SU-DHL-6 (cell line): Measurements from ENCODE around the gene TAF5L.

Source experiments
- H2AFZ ChIP-seq: fragments of 200-600 bp; sonication (generic); 2 replicates; pipeline ENCODE4 v1.6.1; 2014; ENCODE audit warnings: low read depth, mild to moderate bottlenecking, moderate library complexity, mixed read lengths, antibody characterized with exemption, low read length; ENCODE audit not compliant: severe bottlenecking
- H3F3A ChIP-seq: fragments of 200-600 bp; shearing (Covaris generic); 2 replicates; pipeline ENCODE4 v1.6.0; 2016; ENCODE audit warnings: antibody characterized with exemption, mild to moderate bottlenecking; ENCODE audit not compliant: insufficient read depth
- H3K27ac ChIP-seq: fragments of 200-600 bp; sonication (generic); 2 replicates; pipeline ENCODE4 v1.5.1; 2016; ENCODE audit warnings: low read depth, mild to moderate bottlenecking, low read length, moderate library complexity, mixed read lengths
- H3K27me3 ChIP-seq: fragments of 200-600 bp; sonication (generic), shearing (Covaris generic); 2 replicates; pipeline ENCODE4 v1.6.0; 2014; ENCODE audit warnings: mild to moderate bottlenecking, low read length
- H3K36me3 ChIP-seq: fragments of 200-600 bp; sonication (generic); 2 replicates; pipeline ENCODE4 v1.6.1; 2014; ENCODE audit warnings: mild to moderate bottlenecking, low read length, mixed read lengths
- H3K4me2 ChIP-seq: fragments of 300-600, 200-600 bp; shearing (Covaris generic), sonication (generic); 2 replicates; pipeline ENCODE4 v1.6.0; 2014; ENCODE audit warnings: low read length, low read depth, mild to moderate bottlenecking; ENCODE audit not compliant: poor library complexity, severe bottlenecking
- H3K4me3 ChIP-seq: fragments of 200-600 bp; sonication (generic); 2 replicates; pipeline ENCODE4 v1.5.1; 2014; ENCODE audit warnings: antibody characterized with exemption, low read length, mild to moderate bottlenecking, mixed read lengths; ENCODE audit not compliant: insufficient read depth, poor library complexity, severe bottlenecking
- H3K79me2 ChIP-seq: fragments of 200-600 bp; sonication (generic); 2 replicates; pipeline ENCODE4 v1.6.1; 2014; ENCODE audit warnings: mild to moderate bottlenecking, low read length, moderate library complexity; ENCODE audit not compliant: insufficient read depth
- H3K9ac ChIP-seq: fragments of 200-600 bp; sonication (generic); 2 replicates; pipeline ENCODE4 v1.7.0; 2014; ENCODE audit warnings: mild to moderate bottlenecking, low read length
- H3K9me2 ChIP-seq: fragments of 200-600 bp; sonication (generic); replicated peaks from 2 replicates; pipeline ENCODE4 v1.6.1; 2014; ENCODE audit warnings: low read length; ENCODE audit not compliant: insufficient read depth
- H3K9me3 ChIP-seq: fragments of 200-600 bp; sonication (generic); 2 replicates; pipeline ENCODE4 v1.6.1; 2014; ENCODE audit warnings: low read length, mixed read lengths; ENCODE audit not compliant: insufficient read depth
- H4K20me1 ChIP-seq: fragments of 200-600 bp; sonication (generic); 2 replicates; pipeline ENCODE4 v1.6.1; 2014; ENCODE audit warnings: low read depth, mild to moderate bottlenecking, antibody characterized with exemption, low read length, moderate library complexity, mixed read lengths
- EZH2phosphoT487 ChIP-seq: fragments of 200-600 bp; sonication (generic), shearing (Covaris generic); conservative IDR thresholded peaks from 2 replicates; pipeline ENCODE4 v1.6.1; 2018; ENCODE audit warnings: mild to moderate bottlenecking, antibody characterized with exemption, low read length, moderate library complexity, mixed read lengths
- TF ChIP-seq, protein P1 (sequence below): fragments of 200-600 bp; sonication (generic); IDR thresholded peaks from one replicate; pipeline ENCODE4 v1.5.1; 2017; ENCODE audit warnings: antibody characterized with exemption, mild to moderate bottlenecking, low read length, moderate library complexity; ENCODE audit not compliant: insufficient read depth, poor library complexity, severe bottlenecking

TAF5L gene

GRCh38 chr1:229594227-229595008 lies 31.5 kb downstream of the TAF5L start:
- Histone ChIP-seq H2AFZ (no peak overlapping the region), H3K36me3 (no peaks in the 10 kb centered on the region; the same call in 1 of the 2 replicates), H3K4me2 (no peak overlapping the region), H3K4me3 (no peak overlapping the region), H3F3A (no peaks in the 10 kb centered on the region), H4K20me1 (no peaks in the 10 kb centered on the region; the same call in 1 of the 2 replicates), H3K9me3 (no peaks in the 10 kb centered on the region), H3K27me3 (no peaks in the 10 kb centered on the region), H3K9ac (no peak overlapping the region), H3K9me2 (no peaks in the 10 kb centered on the region), H3K79me2 (peaks cover 20% of the 10 kb centered on the region), H3K27ac (no peak overlapping the region)
- TF ChIP-seq, protein P1, sequence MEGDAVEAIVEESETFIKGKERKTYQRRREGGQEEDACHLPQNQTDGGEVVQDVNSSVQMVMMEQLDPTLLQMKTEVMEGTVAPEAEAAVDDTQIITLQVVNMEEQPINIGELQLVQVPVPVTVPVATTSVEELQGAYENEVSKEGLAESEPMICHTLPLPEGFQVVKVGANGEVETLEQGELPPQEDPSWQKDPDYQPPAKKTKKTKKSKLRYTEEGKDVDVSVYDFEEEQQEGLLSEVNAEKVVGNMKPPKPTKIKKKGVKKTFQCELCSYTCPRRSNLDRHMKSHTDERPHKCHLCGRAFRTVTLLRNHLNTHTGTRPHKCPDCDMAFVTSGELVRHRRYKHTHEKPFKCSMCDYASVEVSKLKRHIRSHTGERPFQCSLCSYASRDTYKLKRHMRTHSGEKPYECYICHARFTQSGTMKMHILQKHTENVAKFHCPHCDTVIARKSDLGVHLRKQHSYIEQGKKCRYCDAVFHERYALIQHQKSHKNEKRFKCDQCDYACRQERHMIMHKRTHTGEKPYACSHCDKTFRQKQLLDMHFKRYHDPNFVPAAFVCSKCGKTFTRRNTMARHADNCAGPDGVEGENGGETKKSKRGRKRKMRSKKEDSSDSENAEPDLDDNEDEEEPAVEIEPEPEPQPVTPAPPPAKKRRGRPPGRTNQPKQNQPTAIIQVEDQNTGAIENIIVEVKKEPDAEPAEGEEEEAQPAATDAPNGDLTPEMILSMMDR, result no peak
- TF ChIP-seq EZH2phosphoT487, result no peak

DNA sequence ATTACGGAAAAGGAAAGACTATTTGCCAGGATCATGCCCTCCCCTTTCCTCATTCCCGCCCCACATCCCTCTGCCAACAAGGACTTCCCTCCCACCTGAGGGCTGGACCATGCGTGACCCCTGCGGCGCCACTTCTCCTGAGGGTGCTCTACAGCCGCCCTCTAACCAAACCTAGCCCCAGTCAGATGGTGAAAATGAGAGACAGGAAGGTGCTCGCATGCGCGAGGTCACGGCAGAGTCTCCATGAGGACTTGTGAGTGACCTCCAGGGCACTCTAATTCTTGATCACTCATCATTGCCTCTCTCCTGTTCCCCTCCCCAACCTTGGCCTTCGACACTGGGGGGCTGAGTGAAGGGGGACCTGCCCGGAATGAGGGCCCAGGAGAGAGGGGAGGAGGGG lies 32.1 kb downstream of the TAF5L start:
- H3F3A ChIP-seq, result no peaks in the 10 kb centered on the region
- no peak overlapping the region for H3K9ac ChIP-seq
- no peaks in the 10 kb centered on the region for H3K9me3 ChIP-seq
- H2AFZ ChIP-seq, result no peak overlapping the region
- H3K79me2 ChIP-seq, result peaks cover 17% of the 10 kb centered on the region; the same call in 1 of the 2 replicates
- no peaks in the 10 kb centered on the region for H3K27me3 ChIP-seq
- no peaks in the 10 kb centered on the region; the same call in 1 of the 2 replicates for H4K20me1 ChIP-seq
- no peak overlapping the region for H3K4me2 ChIP-seq
- H3K36me3 ChIP-seq, result no peaks in the 10 kb centered on the region
- H3K4me3 ChIP-seq, result no peak overlapping the region
- no peaks in the 10 kb centered on the region for H3K9me2 ChIP-seq
- no peak overlapping the region for H3K27ac ChIP-seq
- TF ChIP-seq EZH2phosphoT487, result no peak
- TF ChIP-seq, protein P1, result no peak

DNA sequence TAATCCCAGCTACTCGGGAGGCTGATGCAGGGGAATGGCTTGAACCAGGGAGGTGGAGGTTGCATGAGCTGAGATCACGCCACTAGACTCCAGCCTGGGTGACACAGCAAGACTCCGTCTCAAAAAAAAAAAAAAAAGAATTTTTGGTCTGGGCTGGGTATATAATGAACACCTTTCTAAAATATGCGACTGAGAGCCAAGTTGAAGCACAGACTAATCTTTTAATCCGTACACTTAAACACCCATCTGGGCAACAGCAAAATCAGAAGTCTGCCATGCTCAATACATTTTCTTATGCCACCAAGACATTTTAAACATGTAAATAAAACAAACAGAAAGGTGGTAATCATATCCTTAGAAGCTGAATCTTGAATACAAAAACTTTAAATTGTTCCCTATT lies 35.8 kb downstream of the TAF5L start:
- H2AFZ ChIP-seq, result no peak overlapping the region
- no peaks in the 10 kb centered on the region for H3F3A ChIP-seq
- H3K9me3 ChIP-seq, result no peaks in the 10 kb centered on the region
- no peaks in the 10 kb centered on the region for H3K36me3 ChIP-seq
- H3K9me2 ChIP-seq, result no peaks in the 10 kb centered on the region
- H3K4me2 ChIP-seq, result no peak overlapping the region
- no peak overlapping the region for H3K27ac ChIP-seq
- no peak overlapping the region for H3K4me3 ChIP-seq
- H3K79me2 ChIP-seq, result no peaks in the 10 kb centered on the region
- H4K20me1 ChIP-seq, result no peaks in the 10 kb centered on the region
- H3K27me3 ChIP-seq, result no peaks in the 10 kb centered on the region
- TF ChIP-seq, protein P1, result no peak
- no peak for TF ChIP-seq EZH2phosphoT487
- no peak overlapping the region for H3K9ac ChIP-seq
